Ishikawa (cell line): ENCODE data around the gene COQ8B.

Experiments used
- CREB1 ChIP-seq: IDR thresholded peaks from 2 replicates; pipeline ENCODE4 v1.6.1; 2012; ENCODE audit warnings: low read depth
- EGR1 ChIP-seq: IDR thresholded peaks from 2 replicates; pipeline ENCODE4 v1.6.1; 2012
- MAX ChIP-seq: IDR thresholded peaks from 2 replicates; pipeline ENCODE4 v1.6.1; 2012
- RAD21 ChIP-seq: IDR thresholded peaks from 2 replicates; pipeline ENCODE4 v1.6.1; 2012; ENCODE audit warnings: low read depth
- TF ChIP-seq, protein P1 (sequence below): IDR thresholded peaks from 2 replicates; pipeline ENCODE4 v1.6.1; 2012

DNA sequence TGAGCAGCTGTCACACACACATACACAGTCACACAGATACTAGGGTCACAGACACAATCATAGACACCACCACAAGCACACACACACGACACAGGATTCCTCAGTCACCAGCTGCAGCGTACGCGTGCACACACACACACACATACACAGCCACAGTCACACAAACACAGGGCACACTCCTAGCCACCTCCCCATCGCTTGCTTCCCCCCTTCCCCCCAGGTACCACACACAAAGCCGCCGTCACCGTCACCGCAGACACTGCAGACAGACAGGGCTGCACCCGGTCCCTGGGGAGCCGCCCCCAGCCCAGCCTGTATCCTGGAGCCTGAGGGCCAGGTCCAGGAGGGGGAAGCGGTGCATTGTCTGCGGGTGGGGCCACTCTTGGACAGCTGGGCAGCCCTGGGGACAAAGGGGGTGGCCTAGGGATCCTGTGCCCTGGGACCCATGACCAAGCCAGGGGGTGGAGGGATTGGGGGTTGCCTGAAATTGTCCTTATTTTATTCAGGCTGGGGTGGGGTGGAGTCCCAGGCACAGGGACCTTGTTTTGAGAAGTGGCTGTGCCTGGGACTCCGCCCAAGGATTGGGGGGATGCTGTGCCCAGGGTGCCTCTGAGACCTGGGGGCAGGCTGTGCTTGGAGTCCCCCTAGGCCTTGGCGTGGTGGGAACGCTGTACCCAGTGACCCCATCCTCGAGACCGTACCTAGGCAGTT lies 27.2 kb downstream of the COQ8B start:
- no peak for TF ChIP-seq CREB1
- no peak for TF ChIP-seq RAD21
- no peak for TF ChIP-seq EGR1
- TF ChIP-seq MAX, result no peak
- TF ChIP-seq, protein P1, sequence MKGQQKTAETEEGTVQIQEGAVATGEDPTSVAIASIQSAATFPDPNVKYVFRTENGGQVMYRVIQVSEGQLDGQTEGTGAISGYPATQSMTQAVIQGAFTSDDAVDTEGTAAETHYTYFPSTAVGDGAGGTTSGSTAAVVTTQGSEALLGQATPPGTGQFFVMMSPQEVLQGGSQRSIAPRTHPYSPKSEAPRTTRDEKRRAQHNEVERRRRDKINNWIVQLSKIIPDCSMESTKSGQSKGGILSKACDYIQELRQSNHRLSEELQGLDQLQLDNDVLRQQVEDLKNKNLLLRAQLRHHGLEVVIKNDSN, result no peak
